ENCODE measurements around the gene RSAD1. TPM values are rescaled to one million over a fixed set of nuclear protein-coding genes. Genes with fewer than 3 reads are reported as not detected.

Gene RSAD1
- total RNA-seq, 4 donors from 2014 or later: 27.3 to 41.3 (median 30.1) TPM

DNA sequence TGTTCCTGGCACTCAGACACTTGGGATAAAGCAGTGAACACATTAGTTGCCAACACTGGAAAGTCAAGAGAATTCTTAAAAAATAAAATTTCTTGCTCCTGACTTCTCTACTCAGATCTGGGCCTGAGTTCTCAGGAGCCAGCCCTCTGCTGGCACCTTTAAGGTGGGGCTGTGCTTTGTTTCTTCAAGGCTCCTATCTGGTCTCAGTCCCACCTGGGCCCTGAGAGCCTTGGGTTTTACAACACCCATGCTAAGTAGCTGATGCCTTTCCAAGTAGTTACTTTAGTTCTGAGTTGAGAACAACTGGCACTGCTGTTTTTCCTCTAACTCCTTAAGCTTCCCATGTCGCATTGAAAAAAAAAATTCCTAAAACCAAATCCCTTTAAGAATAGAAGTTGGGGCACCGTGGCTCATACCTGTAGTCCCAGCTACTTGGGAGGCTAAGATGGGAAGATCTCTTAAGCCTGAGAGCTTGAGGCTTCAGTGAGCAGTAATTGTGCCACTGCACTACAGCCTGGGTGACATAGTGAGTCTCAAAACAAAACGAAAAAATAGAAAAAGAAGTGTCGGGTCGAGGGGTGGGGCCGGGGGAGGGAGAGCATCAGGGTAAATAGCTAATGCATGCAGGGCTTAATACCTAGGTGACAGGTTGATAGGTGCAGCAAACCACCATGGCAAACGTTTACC, 26.6 kb upstream of the RSAD1 start:
- Histone ChIP-seq H3K27ac (no peak overlapping the region), H3K4me3 (no peak overlapping the region)
- 47% methylated on average over 7 of the region's 7 CpGs for WGBS

GRCh38 chr17:50452630-50453300, 25.9 kb upstream of the RSAD1 start:
- H3K27ac ChIP-seq: no peak overlapping the region
- peaks cover 27% of the 10 kb centered on the region for H3K4me1 ChIP-seq
- H3K4me3 ChIP-seq: no peak overlapping the region
- H3K27me3 ChIP-seq: no peaks in the 10 kb centered on the region
- WGBS: 62% methylated on average over 10 of the region's 10 CpGs
- no peaks in the 10 kb centered on the region for H3K9me3 ChIP-seq
- H3K36me3 ChIP-seq: no peaks in the 10 kb centered on the region
- no peak for DNase-seq (ENCODE audit: low spot score in 2 of 2)
- TF ChIP-seq POLR2A (IDR thresholded peaks at IDR 0.05) (no peak), EP300 (IDR thresholded peaks at IDR 0.05) (no peak), POLR2AphosphoS5 (IDR thresholded peaks at IDR 0.05) (no peak)
- TF ChIP-seq, protein P1, sequence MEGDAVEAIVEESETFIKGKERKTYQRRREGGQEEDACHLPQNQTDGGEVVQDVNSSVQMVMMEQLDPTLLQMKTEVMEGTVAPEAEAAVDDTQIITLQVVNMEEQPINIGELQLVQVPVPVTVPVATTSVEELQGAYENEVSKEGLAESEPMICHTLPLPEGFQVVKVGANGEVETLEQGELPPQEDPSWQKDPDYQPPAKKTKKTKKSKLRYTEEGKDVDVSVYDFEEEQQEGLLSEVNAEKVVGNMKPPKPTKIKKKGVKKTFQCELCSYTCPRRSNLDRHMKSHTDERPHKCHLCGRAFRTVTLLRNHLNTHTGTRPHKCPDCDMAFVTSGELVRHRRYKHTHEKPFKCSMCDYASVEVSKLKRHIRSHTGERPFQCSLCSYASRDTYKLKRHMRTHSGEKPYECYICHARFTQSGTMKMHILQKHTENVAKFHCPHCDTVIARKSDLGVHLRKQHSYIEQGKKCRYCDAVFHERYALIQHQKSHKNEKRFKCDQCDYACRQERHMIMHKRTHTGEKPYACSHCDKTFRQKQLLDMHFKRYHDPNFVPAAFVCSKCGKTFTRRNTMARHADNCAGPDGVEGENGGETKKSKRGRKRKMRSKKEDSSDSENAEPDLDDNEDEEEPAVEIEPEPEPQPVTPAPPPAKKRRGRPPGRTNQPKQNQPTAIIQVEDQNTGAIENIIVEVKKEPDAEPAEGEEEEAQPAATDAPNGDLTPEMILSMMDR (IDR thresholded peaks at IDR 0.05): no peak

More for the DNA sequence above, 26.6 kb upstream of the RSAD1 start:
- Histone ChIP-seq H3K36me3 (no peaks in the 10 kb centered on the region), H3K27me3 (no peaks in the 10 kb centered on the region), H3K9me3 (no peaks in the 10 kb centered on the region), H3K4me1 (peaks cover 27% of the 10 kb centered on the region)
- no peak for DNase-seq (ENCODE audit: low spot score in 2 of 2)
- TF ChIP-seq POLR2AphosphoS5 (IDR thresholded peaks at IDR 0.05): no peak
- no peak for TF ChIP-seq POLR2A (IDR thresholded peaks at IDR 0.05)
- TF ChIP-seq EP300 (IDR thresholded peaks at IDR 0.05): no peak
- TF ChIP-seq, protein P1 (IDR thresholded peaks at IDR 0.05): no peak

DNA sequence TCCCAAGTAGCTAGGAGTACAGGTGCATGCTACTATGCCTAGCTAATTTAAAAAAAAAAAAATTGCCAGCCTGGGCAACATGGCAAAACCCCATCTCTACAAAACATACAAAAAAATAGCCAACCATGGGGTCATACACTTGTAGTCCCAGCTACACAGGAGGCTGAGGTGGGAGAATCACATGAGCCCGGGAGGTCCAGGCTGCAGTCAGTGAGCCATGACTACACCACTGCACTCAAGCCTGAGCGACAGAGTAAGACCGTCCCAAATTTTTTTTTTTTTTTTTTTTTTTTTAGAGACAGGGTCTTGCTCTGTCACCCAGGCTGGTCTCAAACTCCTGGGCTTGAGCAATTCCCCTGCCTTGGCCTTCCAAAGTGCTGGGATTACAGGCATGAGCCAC, 24.8 kb upstream of the RSAD1 start:
- 90% methylated on average over 3 of the region's 3 CpGs for WGBS
- H3K27ac ChIP-seq: no peak overlapping the region
- TF ChIP-seq POLR2A (IDR thresholded peaks at IDR 0.05) (no peak), EP300 (IDR thresholded peaks at IDR 0.05) (no peak), POLR2AphosphoS5 (IDR thresholded peaks at IDR 0.05) (no peak)
- TF ChIP-seq, protein P1 (IDR thresholded peaks at IDR 0.05): no peak
- no peaks in the 10 kb centered on the region for H3K9me3 ChIP-seq
- peaks cover 28% of the 10 kb centered on the region for H3K4me1 ChIP-seq
- no peak overlapping the region for H3K4me3 ChIP-seq
- H3K36me3 ChIP-seq: no peaks in the 10 kb centered on the region
- DNase-seq (ENCODE audit: low spot score in 2 of 2): no peak
- no peaks in the 10 kb centered on the region for H3K27me3 ChIP-seq

GRCh38 chr17:50457621-50458020, 21.0 kb upstream of the RSAD1 start:
- peaks cover 14% of the 10 kb centered on the region for H3K36me3 ChIP-seq
- H3K4me3 ChIP-seq: no peak overlapping the region
- TF ChIP-seq POLR2A (IDR thresholded peaks at IDR 0.05) (no peak), POLR2AphosphoS5 (IDR thresholded peaks at IDR 0.05) (no peak), EP300 (IDR thresholded peaks at IDR 0.05) (no peak)
- TF ChIP-seq, protein P1 (IDR thresholded peaks at IDR 0.05): no peak
- no peak overlapping the region for H3K27ac ChIP-seq
- no peak for DNase-seq (ENCODE audit: low spot score in 2 of 2)
- H3K4me1 ChIP-seq: peaks cover 14% of the 10 kb centered on the region
- H3K9me3 ChIP-seq: no peaks in the 10 kb centered on the region
- 86% methylated on average over 4 of the region's 4 CpGs for WGBS
- H3K27me3 ChIP-seq: no peaks in the 10 kb centered on the region

DNA sequence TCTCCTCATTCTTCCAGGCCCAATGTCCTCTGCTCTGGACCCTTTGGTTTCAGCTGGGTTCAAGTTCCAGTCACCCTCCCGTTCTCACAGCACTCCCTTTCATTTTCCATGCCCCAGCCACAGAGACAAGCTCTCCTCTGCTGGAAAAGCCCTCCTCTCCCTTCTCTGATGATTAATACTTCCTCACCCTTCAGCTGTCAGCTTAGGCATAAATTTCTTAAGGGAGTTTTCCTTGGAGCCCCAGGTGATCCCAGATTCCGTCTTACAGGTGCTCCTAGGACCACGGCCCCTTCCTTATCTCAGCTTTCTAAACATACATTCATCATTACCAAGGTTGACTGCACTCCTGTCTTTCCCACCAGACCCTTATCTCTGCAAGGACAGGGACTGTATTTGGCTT, 20.4 kb upstream of the RSAD1 start:
- TF ChIP-seq POLR2A (IDR thresholded peaks at IDR 0.05) (no peak), EP300 (IDR thresholded peaks at IDR 0.05) (no peak), POLR2AphosphoS5 (IDR thresholded peaks at IDR 0.05) (no peak)
- TF ChIP-seq, protein P1 (IDR thresholded peaks at IDR 0.05): no peak
- Histone ChIP-seq H3K27me3 (no peaks in the 10 kb centered on the region), H3K9me3 (no peaks in the 10 kb centered on the region)

More for the DNA sequence above, 20.4 kb upstream of the RSAD1 start:
- H3K36me3 ChIP-seq: peaks cover 20% of the 10 kb centered on the region
- no peak overlapping the region for H3K27ac ChIP-seq
- no peak overlapping the region for H3K4me3 ChIP-seq
- H3K4me1 ChIP-seq: peaks cover 7% of the 10 kb centered on the region
- 72% methylated on average over 3 of the region's 3 CpGs for WGBS
- DNase-seq (ENCODE audit: low spot score in 2 of 2): no peak

All from suprapubic skin (tissue), 4 donors.